ENCODE measurements around the gene NT5C2. TPM values are rescaled to one million over a fixed set of nuclear protein-coding genes. Genes with fewer than 3 reads are reported as not detected.

Gene NT5C2
- polyA plus RNA-seq, 1 of the 3 experiments (the other 2 are of a cell fraction): 29.6 TPM

- no peaks in the 10 kb centered on the region for H3K9me3 ChIP-seq
- H3K9ac ChIP-seq: no peak overlapping the region
- peaks cover 48% of the 10 kb centered on the region for H4K20me1 ChIP-seq (ENCODE audit: insufficient read depth)
- H3K79me2 ChIP-seq (ENCODE audit: insufficient read depth): peaks cover 100% of the 10 kb centered on the region
- no peak overlapping the region for H2AFZ ChIP-seq (ENCODE audit: low read depth)
- peaks cover 14 to 44% of the 10 kb centered on the region in 2 experiments for H3K36me3 ChIP-seq (replicated peaks in 1 of 2; ENCODE audit: control insufficient read depth in 1 of 2, insufficient read depth in 2 of 2, low read length in 1 of 2)
- peaks cover 0 to 11% of the 10 kb centered on the region in 2 experiments; a peak in 2 of 4 replicates for H3K4me1 ChIP-seq (ENCODE audit: control insufficient read depth in 1 of 2, insufficient read depth in 2 of 2, low read depth in 1 of 2, low read length in 1 of 2)
- H3K4me2 ChIP-seq: no peak overlapping the region
- POLR2A ChIA-PET: no interaction called here
- no peaks in the 10 kb centered on the region for H3K27me3 ChIP-seq (ENCODE audit: insufficient read depth)
- CTCF ChIA-PET: no interaction called here
- WGBS (ENCODE audit: low lambda C conversion rate): 95% methylated on average over 4 of the region's 4 CpGs
- H3K4me3 ChIP-seq (ENCODE audit: low read depth in 2 of 2, low read length in 1 of 2): no peak overlapping the region
- TF ChIP-seq FOXJ3 (CRISPR knock-in tag; IDR thresholded peaks at IDR 0.05) (no peak), MEF2A (IDR thresholded peaks at IDR 0.05; ENCODE audit: borderline replicate concordance, low read depth) (no peak), TEAD4 (IDR thresholded peaks at IDR 0.05; ENCODE audit: borderline replicate concordance, insufficient read depth) (no peak), NFIC (IDR thresholded peaks at IDR 0.05; ENCODE audit: borderline replicate concordance) (no peak), ELF1 (IDR thresholded peaks at IDR 0.05) (no peak), NRF1 (IDR thresholded peaks at IDR 0.05; ENCODE audit: low read depth, low read length) (no peak), REST (IDR thresholded peaks at IDR 0.05; ENCODE audit: low read depth, low read length) (no peak), POLR2AphosphoS5 (IDR thresholded peaks at IDR 0.05; ENCODE audit: low read depth, low read length) (no peak), TCF12 (IDR thresholded peaks at IDR 0.05) (no peak), JUND (IDR thresholded peaks at IDR 0.05) (no peak), RXRA (IDR thresholded peaks at IDR 0.05; ENCODE audit: borderline replicate concordance, low read depth) (no peak)
- TF ChIP-seq, protein P1, sequence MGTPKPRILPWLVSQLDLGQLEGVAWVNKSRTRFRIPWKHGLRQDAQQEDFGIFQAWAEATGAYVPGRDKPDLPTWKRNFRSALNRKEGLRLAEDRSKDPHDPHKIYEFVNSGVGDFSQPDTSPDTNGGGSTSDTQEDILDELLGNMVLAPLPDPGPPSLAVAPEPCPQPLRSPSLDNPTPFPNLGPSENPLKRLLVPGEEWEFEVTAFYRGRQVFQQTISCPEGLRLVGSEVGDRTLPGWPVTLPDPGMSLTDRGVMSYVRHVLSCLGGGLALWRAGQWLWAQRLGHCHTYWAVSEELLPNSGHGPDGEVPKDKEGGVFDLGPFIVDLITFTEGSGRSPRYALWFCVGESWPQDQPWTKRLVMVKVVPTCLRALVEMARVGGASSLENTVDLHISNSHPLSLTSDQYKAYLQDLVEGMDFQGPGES (IDR thresholded peaks at IDR 0.05; ENCODE audit: low read depth, low read length): no peak
- TF ChIP-seq, protein P2, sequence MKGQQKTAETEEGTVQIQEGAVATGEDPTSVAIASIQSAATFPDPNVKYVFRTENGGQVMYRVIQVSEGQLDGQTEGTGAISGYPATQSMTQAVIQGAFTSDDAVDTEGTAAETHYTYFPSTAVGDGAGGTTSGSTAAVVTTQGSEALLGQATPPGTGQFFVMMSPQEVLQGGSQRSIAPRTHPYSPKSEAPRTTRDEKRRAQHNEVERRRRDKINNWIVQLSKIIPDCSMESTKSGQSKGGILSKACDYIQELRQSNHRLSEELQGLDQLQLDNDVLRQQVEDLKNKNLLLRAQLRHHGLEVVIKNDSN (IDR thresholded peaks at IDR 0.05; ENCODE audit: borderline replicate concordance, low read depth): no peak
- TF ChIP-seq, protein P3, sequence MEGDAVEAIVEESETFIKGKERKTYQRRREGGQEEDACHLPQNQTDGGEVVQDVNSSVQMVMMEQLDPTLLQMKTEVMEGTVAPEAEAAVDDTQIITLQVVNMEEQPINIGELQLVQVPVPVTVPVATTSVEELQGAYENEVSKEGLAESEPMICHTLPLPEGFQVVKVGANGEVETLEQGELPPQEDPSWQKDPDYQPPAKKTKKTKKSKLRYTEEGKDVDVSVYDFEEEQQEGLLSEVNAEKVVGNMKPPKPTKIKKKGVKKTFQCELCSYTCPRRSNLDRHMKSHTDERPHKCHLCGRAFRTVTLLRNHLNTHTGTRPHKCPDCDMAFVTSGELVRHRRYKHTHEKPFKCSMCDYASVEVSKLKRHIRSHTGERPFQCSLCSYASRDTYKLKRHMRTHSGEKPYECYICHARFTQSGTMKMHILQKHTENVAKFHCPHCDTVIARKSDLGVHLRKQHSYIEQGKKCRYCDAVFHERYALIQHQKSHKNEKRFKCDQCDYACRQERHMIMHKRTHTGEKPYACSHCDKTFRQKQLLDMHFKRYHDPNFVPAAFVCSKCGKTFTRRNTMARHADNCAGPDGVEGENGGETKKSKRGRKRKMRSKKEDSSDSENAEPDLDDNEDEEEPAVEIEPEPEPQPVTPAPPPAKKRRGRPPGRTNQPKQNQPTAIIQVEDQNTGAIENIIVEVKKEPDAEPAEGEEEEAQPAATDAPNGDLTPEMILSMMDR (IDR thresholded peaks at IDR 0.05): no peak
- TF ChIP-seq, protein P4, sequence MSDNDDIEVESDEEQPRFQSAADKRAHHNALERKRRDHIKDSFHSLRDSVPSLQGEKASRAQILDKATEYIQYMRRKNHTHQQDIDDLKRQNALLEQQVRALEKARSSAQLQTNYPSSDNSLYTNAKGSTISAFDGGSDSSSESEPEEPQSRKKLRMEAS (IDR thresholded peaks at IDR 0.05; ENCODE audit: low read depth): no peak
- no peaks in the 10 kb centered on the region for H3K9me2 ChIP-seq
- no peak overlapping the region for H3K27ac ChIP-seq (ENCODE audit: low read depth in 2 of 2, low read length in 1 of 2)
- peaks cover 7% of the 10 kb centered on the region for H3F3A ChIP-seq (replicated peaks; ENCODE audit: insufficient read depth)
- DNase-seq: no peak
Measured at GRCh38 chr10:103181244-103181643, 11.8 kb downstream of the NT5C2 start.

All from SK-N-SH (cell line).